ENCODE data around the gene ICAM2.

- TF ChIP-seq, protein P1, sequence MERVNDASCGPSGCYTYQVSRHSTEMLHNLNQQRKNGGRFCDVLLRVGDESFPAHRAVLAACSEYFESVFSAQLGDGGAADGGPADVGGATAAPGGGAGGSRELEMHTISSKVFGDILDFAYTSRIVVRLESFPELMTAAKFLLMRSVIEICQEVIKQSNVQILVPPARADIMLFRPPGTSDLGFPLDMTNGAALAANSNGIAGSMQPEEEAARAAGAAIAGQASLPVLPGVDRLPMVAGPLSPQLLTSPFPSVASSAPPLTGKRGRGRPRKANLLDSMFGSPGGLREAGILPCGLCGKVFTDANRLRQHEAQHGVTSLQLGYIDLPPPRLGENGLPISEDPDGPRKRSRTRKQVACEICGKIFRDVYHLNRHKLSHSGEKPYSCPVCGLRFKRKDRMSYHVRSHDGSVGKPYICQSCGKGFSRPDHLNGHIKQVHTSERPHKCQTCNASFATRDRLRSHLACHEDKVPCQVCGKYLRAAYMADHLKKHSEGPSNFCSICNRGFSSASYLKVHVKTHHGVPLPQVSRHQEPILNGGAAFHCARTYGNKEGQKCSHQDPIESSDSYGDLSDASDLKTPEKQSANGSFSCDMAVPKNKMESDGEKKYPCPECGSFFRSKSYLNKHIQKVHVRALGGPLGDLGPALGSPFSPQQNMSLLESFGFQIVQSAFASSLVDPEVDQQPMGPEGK (CRISPR knock-in tag; IDR thresholded peaks at IDR 0.05; ENCODE audit: borderline replicate concordance): no peak
- TF ChIP-seq RARB (CRISPR knock-in tag; IDR thresholded peaks at IDR 0.05): no peak
- TF ChIP-seq CREB5 (CRISPR knock-in tag; IDR thresholded peaks at IDR 0.05; ENCODE audit: low read depth): no peak
- TF ChIP-seq ESRRG (CRISPR knock-in tag; IDR thresholded peaks at IDR 0.05): no peak
- TF ChIP-seq SNAI2 (CRISPR knock-in tag; IDR thresholded peaks at IDR 0.05): no peak
- no peak for TF ChIP-seq ZC3H10 (CRISPR knock-in tag; IDR thresholded peaks at IDR 0.05)
- TF ChIP-seq BACH2 (CRISPR knock-in tag; IDR thresholded peaks at IDR 0.05; ENCODE audit: borderline replicate concordance): no peak
- no peak for TF ChIP-seq PPARA (CRISPR knock-in tag; IDR thresholded peaks at IDR 0.05; ENCODE audit: borderline replicate concordance)
- TF ChIP-seq OSR1 (CRISPR knock-in tag; IDR thresholded peaks at IDR 0.05): no peak
- TF ChIP-seq, protein P2, sequence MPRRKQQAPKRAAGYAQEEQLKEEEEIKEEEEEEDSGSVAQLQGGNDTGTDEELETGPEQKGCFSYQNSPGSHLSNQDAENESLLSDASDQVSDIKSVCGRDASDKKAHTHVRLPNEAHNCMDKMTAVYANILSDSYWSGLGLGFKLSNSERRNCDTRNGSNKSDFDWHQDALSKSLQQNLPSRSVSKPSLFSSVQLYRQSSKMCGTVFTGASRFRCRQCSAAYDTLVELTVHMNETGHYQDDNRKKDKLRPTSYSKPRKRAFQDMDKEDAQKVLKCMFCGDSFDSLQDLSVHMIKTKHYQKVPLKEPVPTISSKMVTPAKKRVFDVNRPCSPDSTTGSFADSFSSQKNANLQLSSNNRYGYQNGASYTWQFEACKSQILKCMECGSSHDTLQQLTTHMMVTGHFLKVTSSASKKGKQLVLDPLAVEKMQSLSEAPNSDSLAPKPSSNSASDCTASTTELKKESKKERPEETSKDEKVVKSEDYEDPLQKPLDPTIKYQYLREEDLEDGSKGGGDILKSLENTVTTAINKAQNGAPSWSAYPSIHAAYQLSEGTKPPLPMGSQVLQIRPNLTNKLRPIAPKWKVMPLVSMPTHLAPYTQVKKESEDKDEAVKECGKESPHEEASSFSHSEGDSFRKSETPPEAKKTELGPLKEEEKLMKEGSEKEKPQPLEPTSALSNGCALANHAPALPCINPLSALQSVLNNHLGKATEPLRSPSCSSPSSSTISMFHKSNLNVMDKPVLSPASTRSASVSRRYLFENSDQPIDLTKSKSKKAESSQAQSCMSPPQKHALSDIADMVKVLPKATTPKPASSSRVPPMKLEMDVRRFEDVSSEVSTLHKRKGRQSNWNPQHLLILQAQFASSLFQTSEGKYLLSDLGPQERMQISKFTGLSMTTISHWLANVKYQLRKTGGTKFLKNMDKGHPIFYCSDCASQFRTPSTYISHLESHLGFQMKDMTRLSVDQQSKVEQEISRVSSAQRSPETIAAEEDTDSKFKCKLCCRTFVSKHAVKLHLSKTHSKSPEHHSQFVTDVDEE (CRISPR knock-in tag; IDR thresholded peaks at IDR 0.05): no peak
- no peak for TF ChIP-seq ISL1 (CRISPR knock-in tag; IDR thresholded peaks at IDR 0.05)
- TF ChIP-seq ARNTL (CRISPR knock-in tag; IDR thresholded peaks at IDR 0.05; ENCODE audit: borderline replicate concordance, low read depth): no peak
Measured at GRCh38 chr17:64024215-64024654, 3.8 kb upstream of the ICAM2 start.

Measured in SK-N-SH treated with all-trans-retinoic acid at 6 μM for 48 hours (cell line).